SW 1271 (cell line): ENCODE results near the gene BCO1.

ENCODE experiments used
- DNase-seq, 2 experiments: peaks; one replicate each; lab custom pipeline; 2025; lab: John Stamatoyannopoulos, UW

BCO1 gene

DNA sequence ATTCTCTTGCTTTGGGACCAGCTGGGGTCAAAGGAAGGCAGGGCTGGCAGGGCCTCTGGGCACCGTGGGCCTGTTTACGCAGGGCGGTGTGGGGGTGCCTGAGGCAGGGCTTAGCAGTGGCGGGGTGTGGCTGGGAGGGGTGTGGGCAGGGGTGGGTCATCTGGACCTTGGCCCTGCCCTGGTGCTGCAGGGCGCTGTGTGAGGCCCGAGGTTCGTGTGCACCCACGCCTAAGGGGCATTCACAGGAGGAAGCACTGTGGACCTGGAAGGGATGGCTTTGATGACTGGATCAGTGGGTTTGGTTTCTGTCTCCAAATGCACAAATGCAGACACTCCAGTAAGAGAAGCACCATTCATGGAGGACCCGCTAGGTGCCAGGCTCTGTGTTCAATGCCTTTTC lies 37.3 kb downstream of the BCO1 start:
- no peak for DNase-seq

DNA sequence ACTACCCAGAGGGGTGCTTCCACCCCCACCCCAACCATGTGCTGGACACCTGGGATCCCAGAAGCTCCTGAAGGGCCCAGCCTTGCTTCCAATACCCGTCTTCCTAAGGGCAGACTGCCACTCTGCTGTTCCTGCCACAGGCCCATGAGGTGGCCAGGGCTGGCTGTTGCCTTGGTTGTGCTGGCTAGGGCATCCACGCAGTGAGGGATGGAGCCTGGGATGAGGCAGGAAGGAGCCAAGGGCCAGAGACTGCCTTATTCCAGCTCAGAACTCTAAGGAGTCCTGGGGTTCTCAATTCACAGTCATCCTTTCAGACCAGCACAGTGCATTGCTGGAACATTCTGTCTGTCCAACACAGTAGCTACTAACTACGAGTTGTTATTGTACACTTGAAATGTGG lies 37.8 kb downstream of the BCO1 start:
- DNase-seq, result no peak

GRCh38 chr16:81277541-81278080 lies 39.1 kb downstream of the BCO1 start:
- DNase-seq, result no peak

GRCh38 chr16:81278526-81278925 lies 40.0 kb downstream of the BCO1 start:
- no peak for DNase-seq

DNA sequence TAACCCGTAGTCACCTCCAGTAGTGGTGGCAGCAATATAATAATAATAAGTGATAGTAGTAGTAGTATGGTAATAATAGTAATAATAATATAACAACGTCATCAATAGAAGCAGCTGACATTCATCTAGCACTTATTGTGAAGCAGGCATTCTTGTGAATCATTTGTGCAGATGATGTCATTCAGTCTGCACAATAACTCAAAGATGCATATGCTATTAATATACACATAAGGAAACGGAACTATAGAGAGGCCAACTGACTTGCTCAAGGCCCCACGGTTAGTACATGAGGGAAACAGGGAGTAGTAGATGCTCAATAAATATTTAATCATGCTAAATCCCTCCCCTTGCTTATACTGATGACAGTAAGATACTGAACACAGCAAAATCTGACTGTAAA lies 40.9 kb downstream of the BCO1 start:
- DNase-seq, result no peak

DNA sequence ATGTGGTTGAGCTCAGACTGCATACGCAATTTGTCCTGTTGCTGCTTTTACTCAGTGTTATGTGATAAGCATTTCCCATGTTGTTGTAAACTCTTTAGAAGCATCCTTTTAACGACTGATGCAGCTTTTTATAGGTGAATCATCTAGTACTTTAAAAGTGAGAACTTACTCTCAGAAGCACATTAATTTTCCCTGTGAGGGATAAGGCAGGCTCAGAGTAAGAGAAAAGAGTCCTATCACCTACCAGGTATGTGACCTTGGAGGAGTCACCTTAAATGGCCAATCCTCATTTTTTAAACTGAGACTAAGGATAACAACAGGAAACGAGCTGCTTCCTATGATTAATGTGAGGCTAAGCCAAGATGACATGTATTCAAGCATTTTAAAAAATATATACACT lies 41.9 kb downstream of the BCO1 start:
- DNase-seq, result no peak

DNA sequence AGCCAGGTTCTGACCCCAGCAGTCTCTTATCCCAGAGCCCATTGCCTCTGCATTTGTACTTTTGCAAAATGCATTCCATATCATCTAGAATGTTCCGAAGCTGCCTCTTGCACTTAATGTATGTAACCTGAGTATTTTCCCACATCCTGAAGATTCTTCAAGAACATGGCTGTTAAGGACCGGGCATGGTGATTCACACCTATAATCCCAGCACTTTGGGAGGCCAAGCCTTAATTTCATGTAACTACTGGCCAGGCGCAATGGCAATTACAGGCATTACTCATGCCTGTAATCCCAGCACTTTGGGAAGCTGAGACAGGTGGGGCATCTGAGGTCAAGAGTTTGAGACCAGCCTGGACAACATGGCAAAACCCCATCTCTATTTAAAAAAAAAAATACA lies 44.6 kb downstream of the BCO1 start:
- no peak for DNase-seq

DNA sequence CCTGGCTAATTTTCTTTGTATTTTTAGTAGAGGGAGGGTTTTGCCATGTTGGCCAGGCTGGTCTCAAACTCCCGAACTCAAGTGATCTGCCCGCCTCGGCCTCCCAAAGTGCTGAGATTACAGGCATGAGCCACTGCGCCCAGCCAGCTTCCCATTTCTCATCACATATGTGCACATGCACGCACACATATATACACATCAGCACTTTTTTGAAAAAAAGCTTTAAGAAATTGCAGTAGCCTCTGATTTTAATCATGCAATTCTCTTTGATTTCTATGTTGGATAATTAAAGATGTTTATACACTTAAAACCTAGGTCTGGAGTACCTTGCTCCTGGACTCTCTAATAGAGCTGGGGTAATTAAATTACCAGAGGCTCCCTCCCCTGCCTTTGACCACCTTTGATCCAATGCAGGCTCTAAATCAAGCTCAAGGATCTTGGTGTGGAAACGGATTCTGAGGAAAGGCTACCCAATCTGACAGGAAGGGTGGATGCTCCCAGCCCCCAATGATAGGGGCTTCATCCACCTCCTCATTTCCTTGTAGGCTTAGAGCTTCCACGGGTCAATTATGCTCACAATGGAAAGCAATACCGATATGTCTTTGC lies 46.6 kb downstream of the BCO1 start:
- no peak for DNase-seq

DNA sequence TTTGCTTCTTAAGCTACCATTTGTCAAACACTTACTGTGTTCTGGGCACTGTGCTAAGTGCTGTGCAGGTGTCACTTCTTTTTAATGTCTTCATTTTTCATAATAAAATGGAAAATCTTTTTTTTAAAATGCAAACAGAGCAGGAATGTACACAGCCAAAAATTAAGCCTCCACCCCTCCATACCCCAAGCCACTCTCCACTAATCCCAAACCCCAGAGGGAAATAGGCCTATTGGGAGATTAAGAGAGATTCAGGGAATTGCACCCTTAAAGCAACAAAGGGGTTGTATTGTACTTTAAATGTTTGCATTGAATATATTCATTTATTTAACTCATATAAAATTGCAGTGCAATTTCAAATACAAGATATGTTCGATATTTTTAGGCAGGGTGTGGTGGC lies 47.7 kb downstream of the BCO1 start:
- no peak for DNase-seq

- no peak for DNase-seq
Measured at GRCh38 chr16:81291117-81291516, 52.6 kb downstream of the BCO1 start.

DNA sequence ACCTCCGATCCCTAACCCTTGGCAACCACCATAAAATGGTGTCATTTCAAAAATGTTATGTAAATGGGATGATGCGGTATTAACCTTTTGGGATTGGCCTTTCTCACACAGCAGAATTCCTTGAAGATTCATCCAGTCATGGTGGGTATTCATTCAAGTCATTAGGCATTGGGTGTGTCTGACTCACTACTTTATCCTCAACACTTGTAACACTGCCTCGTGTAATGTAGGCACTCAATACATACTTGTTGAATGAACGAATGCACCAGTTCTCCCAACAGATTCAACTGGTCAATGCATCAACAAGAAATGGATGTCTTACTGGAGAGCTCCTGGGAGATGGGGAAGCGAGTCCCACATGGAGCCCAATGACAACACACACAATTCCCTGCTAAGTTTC lies 54.4 kb downstream of the BCO1 start:
- DNase-seq, result no peak

GRCh38 chr16:81293909-81294802 lies 55.7 kb downstream of the BCO1 start:
- no peak for DNase-seq

GRCh38 chr16:81296631-81297030 lies 58.1 kb downstream of the BCO1 start:
- DNase-seq, result no peak

DNA sequence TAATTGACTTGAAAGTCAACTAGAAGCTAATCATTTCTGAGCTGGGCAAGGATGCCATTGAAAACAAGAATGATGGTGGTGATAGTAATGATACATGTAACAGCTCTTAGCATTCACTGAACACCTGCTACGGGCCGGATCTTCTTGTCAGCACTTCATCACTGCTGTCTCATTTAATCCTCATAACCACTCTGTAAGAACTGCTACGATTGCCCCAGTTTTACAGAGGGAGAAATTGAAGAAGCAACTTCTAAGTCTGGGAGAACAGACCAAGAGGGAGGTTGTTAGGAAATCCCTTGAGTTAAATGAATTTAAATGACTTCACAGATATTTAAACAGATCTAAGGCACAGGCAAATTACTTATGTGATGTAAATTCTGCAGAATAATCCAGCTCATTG lies 69.3 kb downstream of the BCO1 start:
- DNase-seq, result no peak

DNA sequence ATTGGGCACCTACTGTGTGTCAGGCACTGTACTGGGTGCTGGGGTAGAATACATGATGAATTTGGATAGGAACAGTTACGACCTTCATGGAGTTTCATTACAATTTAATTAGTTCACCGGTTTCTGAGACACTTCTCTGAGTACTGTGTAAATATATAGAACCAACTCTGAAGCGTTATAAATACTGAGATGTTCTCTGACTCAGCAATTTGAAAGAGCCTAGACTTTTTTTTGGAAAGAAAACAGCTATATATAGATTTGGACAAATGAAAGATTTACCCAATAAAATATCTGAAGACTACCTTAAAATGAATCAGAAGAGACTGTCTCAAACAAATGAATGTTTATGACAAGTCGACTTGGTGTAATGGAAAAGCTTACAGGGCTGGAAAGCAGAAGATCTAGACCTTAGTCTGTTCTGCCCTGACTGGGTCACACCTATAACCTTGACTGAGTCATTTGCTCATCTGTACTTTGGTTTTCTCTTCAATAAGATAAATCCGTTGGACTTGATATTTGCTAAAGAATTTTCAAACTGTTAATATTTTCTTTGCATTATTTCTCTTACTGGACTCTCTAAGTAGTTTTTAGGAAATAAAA lies 71.7 kb downstream of the BCO1 start:
- no peak for DNase-seq

DNA sequence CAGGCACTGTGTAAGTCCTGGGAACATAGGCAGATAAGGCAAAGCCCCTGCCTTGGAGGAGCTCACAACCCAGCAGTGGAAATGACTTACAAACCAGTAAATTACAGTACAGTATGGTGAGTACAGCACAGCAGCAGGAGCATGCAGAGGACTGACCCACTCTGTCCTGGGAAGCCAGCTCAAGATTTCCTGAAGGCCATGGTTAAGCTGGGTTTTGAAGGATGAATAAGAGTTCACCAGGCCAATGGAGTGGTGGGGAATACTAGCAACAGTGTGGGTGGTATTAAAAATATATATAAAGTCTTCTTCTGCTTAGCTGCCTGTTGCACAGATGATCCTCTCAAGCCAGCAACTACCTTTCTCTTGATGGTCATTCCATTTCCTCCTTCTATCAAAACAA lies 73.3 kb downstream of the BCO1 start:
- no peak for DNase-seq

DNA sequence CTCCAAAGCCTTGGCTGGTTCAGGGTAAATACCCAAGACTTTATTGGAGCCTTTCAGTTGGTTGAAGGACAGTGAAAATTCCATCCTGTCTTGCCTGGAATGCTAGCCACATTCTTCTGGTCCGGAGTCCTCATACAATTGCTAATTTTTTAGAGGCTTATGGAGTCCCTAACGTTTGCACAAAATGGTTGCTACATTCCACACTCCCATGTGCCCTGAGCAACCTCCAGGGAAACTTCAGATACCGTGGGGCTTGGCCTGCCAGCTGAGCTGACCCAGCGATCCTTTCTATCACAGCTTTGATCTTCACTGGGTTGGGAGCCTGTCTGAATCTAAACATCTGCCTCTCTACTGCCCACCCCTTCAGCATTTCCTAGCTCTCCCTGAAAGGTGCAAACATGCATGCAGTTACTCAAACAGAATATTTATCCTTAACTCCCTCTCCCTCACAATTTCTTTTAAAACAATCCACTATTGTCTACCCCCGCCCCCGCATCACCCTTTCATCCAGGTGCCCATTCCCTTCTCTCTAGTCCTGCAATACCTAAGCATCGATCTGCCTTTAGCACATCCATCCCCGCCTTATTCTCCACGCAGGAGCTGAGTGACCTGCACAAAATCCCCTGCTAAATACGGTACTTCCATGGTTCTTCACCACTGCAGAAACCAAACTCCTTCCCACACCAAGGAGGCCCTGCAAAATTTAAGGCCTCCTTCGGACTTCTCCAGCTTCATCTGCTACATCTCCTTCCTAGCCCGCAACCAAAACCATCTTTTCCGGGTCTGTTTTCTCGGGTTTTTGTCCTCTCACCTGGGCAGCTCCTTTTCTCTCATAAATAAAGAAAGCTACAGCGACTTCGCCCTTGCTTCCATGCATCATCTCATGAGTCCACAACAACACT lies 75.5 kb downstream of the BCO1 start:
- no peak for DNase-seq

DNA sequence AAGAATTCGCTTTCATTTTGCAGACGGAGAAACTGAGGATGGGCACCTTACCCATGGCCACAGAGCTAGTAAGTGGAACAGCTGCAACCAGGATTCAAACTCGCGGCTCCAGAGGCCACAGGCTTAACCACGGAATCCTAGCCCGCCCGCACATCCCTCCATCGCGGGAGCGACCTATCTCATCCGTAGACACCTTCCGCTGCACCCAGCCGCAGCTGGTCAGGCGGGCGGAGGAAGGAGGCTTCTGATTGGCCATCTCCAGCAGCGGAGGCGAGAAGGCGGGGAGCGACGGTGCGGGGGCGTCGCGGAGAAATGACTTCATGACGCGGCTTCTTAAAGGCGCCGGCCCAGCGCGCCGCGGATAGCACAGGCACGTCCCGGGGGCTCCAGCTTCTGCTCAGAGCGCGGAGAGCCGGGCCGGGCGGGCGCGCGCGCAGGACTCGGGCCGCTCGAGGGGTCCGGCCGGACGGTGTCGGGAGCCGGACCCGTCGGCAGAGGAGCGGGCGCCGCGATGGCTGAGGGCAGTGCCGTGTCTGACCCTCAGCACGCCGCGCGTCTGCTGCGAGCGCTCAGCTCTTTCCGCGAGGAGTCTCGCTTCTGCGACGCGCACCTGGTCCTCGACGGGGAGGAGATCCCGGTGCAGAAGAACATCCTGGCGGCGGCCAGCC lies 76.2 kb downstream of the BCO1 start, which contains the start of gene GAN:
GAN (plus strand) TSS at position 360 of the 668 bp plus-strand sequence; CDS start at position 512, 152 bp downstream.
- peak; percentile 83 to 94 for DNase-seq

GRCh38 chr16:81315271-81316175 lies 77.0 kb downstream of the BCO1 start:
- peak in 1 of 2 experiments; percentile 14 for DNase-seq

DNA sequence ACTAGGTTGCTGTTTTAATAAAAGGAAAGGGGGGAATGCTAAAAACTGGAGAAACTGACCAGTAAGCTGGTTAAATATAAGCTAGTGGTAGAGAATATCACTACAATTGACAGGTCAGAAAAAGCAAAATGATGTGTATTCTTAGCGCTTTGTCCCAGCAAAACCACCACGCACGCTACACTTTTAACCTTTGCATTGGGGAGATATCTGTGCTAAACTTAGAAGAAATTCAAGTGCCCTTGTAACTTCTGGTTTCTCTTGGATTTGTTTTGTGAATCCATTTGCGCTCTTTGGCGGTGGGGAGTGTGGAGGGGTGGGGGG lies 77.6 kb downstream of the BCO1 start:
- no peak for DNase-seq
